HCT116 (cell line): ENCODE results near the gene GRIK4. TPM values are rescaled to one million over a fixed set of nuclear protein-coding genes. Genes with fewer than 3 reads are reported as not detected.

Experiments
- ATAC-seq: fragments of 200-7000 bp; cut with Tn5 transposase; 2 replicates; pipeline ENCODE4 v1.9.1; 2020; ENCODE audit warnings: mild to moderate bottlenecking, moderate library complexity
- BruUV-seq: library from RNA; stranded (reverse); fragments of 400-500 nt; replicated peaks from 2 replicates; lab custom pipeline; 2021; lab: Mats Ljungman, UMichigan
- CTCF ChIA-PET: fragments of 300-600 bp; sonication (Branson Sonifier 250); formaldehyde crosslinking; loops from one replicate; lab custom pipeline; 2021; ENCODE audit warnings: antibody characterized with exemption; lab: Charles Lee
- POLR2A ChIA-PET: fragments of 300-600, 350-600 bp; sonication (Branson Sonifier 250); formaldehyde crosslinking; loops from one replicate; lab custom pipeline; 2021; ENCODE audit warnings: antibody characterized with exemption; lab: Charles Lee
- RAD21 ChIA-PET, 2 experiments: fragments of 300-600 bp; sonication (Branson Sonifier 250); formaldehyde crosslinking; loops; one replicate each; lab custom pipeline; 2023; ENCODE audit warnings: low total read pairs in 2 of 2; ENCODE audit not compliant: uncharacterized antibody in 2 of 2, unreplicated experiment in 2 of 2, low non-redundant PET in 1 of 2; lab: Charles Lee
- DNase-seq: peaks from one replicate; pipeline ENCODE4 v3.0.0-alpha.2; 2010; ENCODE audit warnings: low read depth, low spot score
- H2AFZ ChIP-seq: fragments of 200-600 bp; shearing (Covaris generic), sonication (generic); 2 replicates; pipeline ENCODE4 v1.6.1; 2017; ENCODE audit warnings: low read depth, mixed run types, mixed read lengths, antibody characterized with exemption, low read length; ENCODE audit not compliant: poor library complexity, severe bottlenecking
- H3K27ac ChIP-seq: 2 replicates; pipeline ENCODE4 v1.5.1; 2012; ENCODE audit warnings: low read depth, low read length
- H3K27me3 ChIP-seq: fragments of 200-600 bp; sonication (generic); 2 replicates; pipeline ENCODE4 v1.6.1; 2016; ENCODE audit warnings: mixed run types, low read length, mixed read lengths; ENCODE audit not compliant: insufficient read depth
- H3K36me3 ChIP-seq, 2 experiments: fragments of 200-500 bp in 1 of 2; fragments of 200-600 bp in 1 of 2; sonication (Bioruptor generic) in 1 of 2; sonication (generic) in 1 of 2; 2 replicates each; pipeline versions ENCODE4 v1.5.1 to v1.6.1; 2014 to 2016; ENCODE audit warnings: low read length in 2 of 2, inconsistent platforms in 1 of 2, mixed read lengths in 1 of 2, mixed run types in 1 of 2; ENCODE audit not compliant: insufficient read depth in 2 of 2, control insufficient read depth in 1 of 2
- H3K4me1 ChIP-seq, 2 experiments: fragments of 200-600 bp in 1 of 2; sonication (generic) in 1 of 2; 2 replicates each; pipeline versions ENCODE4 v1.5.1 to v1.6.1; 2012 to 2017; ENCODE audit warnings: low read length in 2 of 2, inconsistent platforms in 1 of 2, mild to moderate bottlenecking in 1 of 2, mixed read lengths in 1 of 2, mixed run types in 1 of 2, moderate library complexity in 1 of 2; ENCODE audit not compliant: insufficient read depth in 2 of 2, control insufficient read depth in 1 of 2
- H3K4me2 ChIP-seq: fragments of 200-600 bp; sonication (generic); 2 replicates; pipeline ENCODE4 v1.6.1; 2017; ENCODE audit warnings: mixed run types, low read length, mixed read lengths
- H3K4me3 ChIP-seq, 2 experiments: fragments of 200-600 bp in 1 of 2; sonication (generic) in 1 of 2; replicated peaks in 1 of 2; 2 replicates each; pipeline ENCODE4 v1.5.1; 2011 to 2016; ENCODE audit warnings: low read length in 2 of 2, control low read depth in 1 of 2, low read depth in 1 of 2, mild to moderate bottlenecking in 1 of 2, mixed read lengths in 1 of 2, mixed run types in 1 of 2
- H3K79me2 ChIP-seq: fragments of 200-600 bp; sonication (generic); 2 replicates; pipeline ENCODE4 v1.6.1; 2017; ENCODE audit warnings: mild to moderate bottlenecking, mixed run types, low read length, moderate library complexity, mixed read lengths; ENCODE audit not compliant: insufficient read depth
- H3K9ac ChIP-seq: fragments of 200-600 bp; sonication (generic); 2 replicates; pipeline ENCODE4 v1.6.1; 2016; ENCODE audit warnings: low read length, mixed read lengths
- H3K9me2 ChIP-seq: fragments of 200-600 bp; sonication (generic), shearing (Covaris generic); 2 replicates; pipeline ENCODE4 v1.6.1; 2017; ENCODE audit warnings: mixed run types, mild to moderate bottlenecking, moderate library complexity; ENCODE audit not compliant: insufficient read depth
- H3K9me3 ChIP-seq, 2 experiments: fragments of 200-500 bp in 1 of 2; fragments of 200-600 bp in 1 of 2; sonication (Bioruptor generic) in 1 of 2; sonication (generic) in 1 of 2; 2 replicates each; pipeline ENCODE4 v1.6.1; 2014 to 2017; ENCODE audit warnings: low read length in 2 of 2, mixed read lengths in 2 of 2, inconsistent platforms in 1 of 2, low read depth in 1 of 2, mild to moderate bottlenecking in 1 of 2, mixed run types in 1 of 2, moderate library complexity in 1 of 2; ENCODE audit not compliant: control insufficient read depth in 1 of 2, insufficient read depth in 1 of 2
- H4K20me1 ChIP-seq: fragments of 200-600 bp; sonication (generic), shearing (Covaris generic); 2 replicates; pipeline ENCODE4 v1.6.1; 2017; ENCODE audit warnings: mixed run types, mild to moderate bottlenecking, moderate library complexity; ENCODE audit not compliant: insufficient read depth
- CBX3 ChIP-seq: IDR thresholded peaks from 2 replicates; pipeline ENCODE4 v1.6.1; 2012; ENCODE audit warnings: low read depth
- CEBPB ChIP-seq: IDR thresholded peaks from 2 replicates; pipeline ENCODE4 v1.6.1; 2012; ENCODE audit warnings: low read depth
- ELF1 ChIP-seq: IDR thresholded peaks from 2 replicates; pipeline ENCODE4 v1.6.1; 2012; ENCODE audit warnings: low read depth, borderline replicate concordance
- JUND ChIP-seq: IDR thresholded peaks from 2 replicates; pipeline ENCODE4 v1.6.1; 2012
- MAX ChIP-seq: IDR thresholded peaks from 2 replicates; pipeline ENCODE4 v1.6.1; 2012
- POLR2A ChIP-seq: IDR thresholded peaks from 2 replicates; pipeline ENCODE4 v1.7.0; 2011; ENCODE audit warnings: borderline replicate concordance; ENCODE audit not compliant: insufficient read depth, insufficient read length; ENCODE audit errors: extremely low read depth
- RAD21 ChIP-seq: IDR thresholded peaks from 2 replicates; pipeline ENCODE4 v1.6.1; 2012; ENCODE audit warnings: low read depth, mild to moderate bottlenecking
- SIN3A ChIP-seq: IDR thresholded peaks from 2 replicates; pipeline ENCODE4 v1.6.1; 2012; ENCODE audit warnings: low read depth
- SP1 ChIP-seq: IDR thresholded peaks from 2 replicates; pipeline ENCODE4 v1.6.1; 2012; ENCODE audit warnings: low read depth
- SRF ChIP-seq: IDR thresholded peaks from 2 replicates; pipeline ENCODE4 v1.6.1; 2012; ENCODE audit warnings: low read depth
- TCF7L2 ChIP-seq: IDR thresholded peaks from 2 replicates; pipeline ENCODE4 v1.7.0; 2011; ENCODE audit warnings: borderline replicate concordance, inconsistent platforms; ENCODE audit not compliant: insufficient read depth, insufficient read length; ENCODE audit errors: extremely low read depth
- ZFX ChIP-seq: fragments of 450-650 bp; IDR thresholded peaks from 2 replicates; pipeline ENCODE4 v1.6.1; 2017
- ZNF274 ChIP-seq: fragments of 200-500 bp; sonication (Bioruptor generic); IDR thresholded peaks from 2 replicates; pipeline ENCODE4 v1.6.1; 2014; ENCODE audit warnings: mild to moderate bottlenecking, low read depth, low read length, inconsistent platforms
- intact Hi-C: fragments of 100-400 bp; cut with micrococcal nuclease; formaldehyde crosslinking; loops from 2 replicates; pipeline ENCODE4 v1.10.0; 2022
- total RNA-seq: library from RNA; stranded (reverse); gene quantifications from one replicate; pipeline ENCODE4 v1.2.1, GENCODE V29; 2021; ENCODE audit not compliant: unreplicated experiment
- TF ChIP-seq, protein P1 (sequence below): IDR thresholded peaks from 2 replicates; pipeline ENCODE4 v1.6.1; 2012
- TF ChIP-seq, protein P2 (sequence below): IDR thresholded peaks from 2 replicates; pipeline ENCODE4 v1.6.1; 2012; ENCODE audit warnings: low read depth

GRIK4 gene
- total RNA-seq, 1 experiment from 2014 or later = 0.52 TPM

DNA sequence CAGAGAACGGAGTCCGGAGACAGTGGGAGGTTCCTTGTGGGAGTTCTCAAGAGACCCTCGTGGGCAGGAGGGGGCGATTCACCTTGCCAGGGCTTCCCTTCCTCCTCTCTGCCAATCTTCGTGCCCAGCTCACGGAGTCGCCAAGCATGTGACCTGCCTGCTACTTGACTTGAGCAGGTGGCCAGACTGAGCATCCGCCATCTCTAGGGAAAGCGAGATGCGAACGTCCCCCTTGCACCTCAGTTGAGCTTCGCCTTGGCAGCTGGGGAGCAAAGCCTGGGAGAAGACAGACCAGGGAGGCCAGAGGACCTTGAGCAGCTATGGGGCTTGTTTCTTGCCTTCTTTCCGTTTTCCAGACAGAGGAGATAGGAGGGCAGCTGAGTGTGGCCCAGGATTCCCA, 123.2 kb downstream of the GRIK4 start:
- Histone ChIP-seq H3K9me3 (no peaks in the 10 kb centered on the region), H3K4me3 (no peak overlapping the region), H3K9me2 (no peaks in the 10 kb centered on the region), H3K27ac (no peak overlapping the region), H4K20me1 (no peaks in the 10 kb centered on the region), H2AFZ (no peak overlapping the region), H3K36me3 (no peaks in the 10 kb centered on the region), H3K4me1 (no peaks in the 10 kb centered on the region), H3K4me2 (no peak overlapping the region), H3K27me3 (no peaks in the 10 kb centered on the region), H3K79me2 (no peaks in the 10 kb centered on the region), H3K9ac (no peak overlapping the region)
- intact Hi-C loops = no loop called here
- no peak for DNase-seq
- TF ChIP-seq POLR2A = no peak
- no peak for TF ChIP-seq ZNF274
- TF ChIP-seq ZFX = no peak
- TF ChIP-seq SIN3A = no peak
- no peak for TF ChIP-seq TCF7L2
- TF ChIP-seq, protein P1, sequence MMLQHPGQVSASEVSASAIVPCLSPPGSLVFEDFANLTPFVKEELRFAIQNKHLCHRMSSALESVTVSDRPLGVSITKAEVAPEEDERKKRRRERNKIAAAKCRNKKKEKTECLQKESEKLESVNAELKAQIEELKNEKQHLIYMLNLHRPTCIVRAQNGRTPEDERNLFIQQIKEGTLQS = no peak
- TF ChIP-seq JUND = no peak
- no peak for TF ChIP-seq CEBPB
- no peak for TF ChIP-seq ELF1
- TF ChIP-seq MAX = no peak
- no peak for TF ChIP-seq SP1
- POLR2A ChIA-PET = no interaction called here
- CTCF ChIA-PET = no interaction called here
- no TSS peak for BruUV-seq
- RAD21 ChIA-PET = no interaction called here
- no peak for ATAC-seq

DNA sequence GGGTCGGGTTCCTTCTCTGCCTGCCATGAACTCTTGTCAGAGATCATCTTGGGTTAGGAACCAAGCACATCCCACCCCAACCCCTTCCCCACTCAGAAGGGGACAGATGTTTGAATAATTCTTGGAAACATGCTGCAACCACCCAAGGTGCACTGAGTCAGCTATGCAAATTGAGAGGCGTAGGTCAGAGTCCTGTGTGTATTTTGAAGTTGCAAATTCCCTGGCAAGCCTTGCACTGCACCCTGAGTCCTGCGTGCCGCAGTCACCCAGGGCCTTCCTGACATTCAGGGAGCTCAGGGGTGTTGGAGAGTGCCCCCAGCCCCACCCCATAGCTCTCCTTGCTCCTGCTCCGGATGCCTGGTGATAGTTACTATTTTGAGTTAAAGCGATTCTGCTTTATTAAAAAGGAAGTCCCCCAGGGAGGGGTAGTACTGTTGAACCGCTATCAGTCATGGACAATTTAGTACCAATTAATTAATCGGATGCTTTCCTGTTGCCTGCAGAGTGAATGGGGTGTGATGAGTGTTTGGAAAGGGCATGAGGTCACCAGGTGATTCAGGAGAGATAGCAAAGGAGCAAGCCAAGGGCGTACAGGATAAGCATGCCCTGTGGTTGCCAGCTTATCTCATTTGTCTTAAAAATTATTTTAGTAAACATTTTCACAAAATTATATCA, 123.7 kb downstream of the GRIK4 start:
- no peak for TF ChIP-seq SRF
- TF ChIP-seq, protein P2, sequence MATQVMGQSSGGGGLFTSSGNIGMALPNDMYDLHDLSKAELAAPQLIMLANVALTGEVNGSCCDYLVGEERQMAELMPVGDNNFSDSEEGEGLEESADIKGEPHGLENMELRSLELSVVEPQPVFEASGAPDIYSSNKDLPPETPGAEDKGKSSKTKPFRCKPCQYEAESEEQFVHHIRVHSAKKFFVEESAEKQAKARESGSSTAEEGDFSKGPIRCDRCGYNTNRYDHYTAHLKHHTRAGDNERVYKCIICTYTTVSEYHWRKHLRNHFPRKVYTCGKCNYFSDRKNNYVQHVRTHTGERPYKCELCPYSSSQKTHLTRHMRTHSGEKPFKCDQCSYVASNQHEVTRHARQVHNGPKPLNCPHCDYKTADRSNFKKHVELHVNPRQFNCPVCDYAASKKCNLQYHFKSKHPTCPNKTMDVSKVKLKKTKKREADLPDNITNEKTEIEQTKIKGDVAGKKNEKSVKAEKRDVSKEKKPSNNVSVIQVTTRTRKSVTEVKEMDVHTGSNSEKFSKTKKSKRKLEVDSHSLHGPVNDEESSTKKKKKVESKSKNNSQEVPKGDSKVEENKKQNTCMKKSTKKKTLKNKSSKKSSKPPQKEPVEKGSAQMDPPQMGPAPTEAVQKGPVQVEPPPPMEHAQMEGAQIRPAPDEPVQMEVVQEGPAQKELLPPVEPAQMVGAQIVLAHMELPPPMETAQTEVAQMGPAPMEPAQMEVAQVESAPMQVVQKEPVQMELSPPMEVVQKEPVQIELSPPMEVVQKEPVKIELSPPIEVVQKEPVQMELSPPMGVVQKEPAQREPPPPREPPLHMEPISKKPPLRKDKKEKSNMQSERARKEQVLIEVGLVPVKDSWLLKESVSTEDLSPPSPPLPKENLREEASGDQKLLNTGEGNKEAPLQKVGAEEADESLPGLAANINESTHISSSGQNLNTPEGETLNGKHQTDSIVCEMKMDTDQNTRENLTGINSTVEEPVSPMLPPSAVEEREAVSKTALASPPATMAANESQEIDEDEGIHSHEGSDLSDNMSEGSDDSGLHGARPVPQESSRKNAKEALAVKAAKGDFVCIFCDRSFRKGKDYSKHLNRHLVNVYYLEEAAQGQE = no peak
- TF ChIP-seq ZFX = no peak
- TF ChIP-seq RAD21 = no peak
- TF ChIP-seq CBX3 = no peak
- ChIA-PET POLR2A (no interaction called here), CTCF (no interaction called here), RAD21 (no interaction called here)
- DNase-seq (no peak), ATAC-seq (no peak)
- Histone ChIP-seq H3K36me3 (no peaks in the 10 kb centered on the region), H4K20me1 (no peaks in the 10 kb centered on the region), H2AFZ (no peak overlapping the region), H3K79me2 (no peaks in the 10 kb centered on the region), H3K4me2 (no peak overlapping the region), H3K27me3 (no peaks in the 10 kb centered on the region), H3K9me2 (no peaks in the 10 kb centered on the region), H3K9ac (no peak overlapping the region), H3K4me1 (no peaks in the 10 kb centered on the region), H3K9me3 (no peaks in the 10 kb centered on the region), H3K4me3 (no peak overlapping the region), H3K27ac (no peak overlapping the region)
- no TSS peak for BruUV-seq
- intact Hi-C loops = no loop called here
